Dedifferentiated amniotic fluid mesenchymal stem cell (primary cell): ENCODE data around the gene ZNF26.
"Not testable (repeated sequence)": the region's sequence is repeated elsewhere in the genome, so short reads cannot be mapped to it uniquely, and the experiment has no call there.

Experiments
- DNase-seq: peaks from one replicate; pipeline ENCODE4 v3.0.0-alpha.2; 2016; ENCODE audit errors: extremely low spot score

Gene ZNF26

GRCh38 chr12:132986001-132986884 lies at the start of gene ZNF26:
Gene ZNF26 (plus strand): TSS chr12:132986367. CDS start chr12:132986841, 474 bp downstream.
- peak; percentile 90 for DNase-seq

DNA sequence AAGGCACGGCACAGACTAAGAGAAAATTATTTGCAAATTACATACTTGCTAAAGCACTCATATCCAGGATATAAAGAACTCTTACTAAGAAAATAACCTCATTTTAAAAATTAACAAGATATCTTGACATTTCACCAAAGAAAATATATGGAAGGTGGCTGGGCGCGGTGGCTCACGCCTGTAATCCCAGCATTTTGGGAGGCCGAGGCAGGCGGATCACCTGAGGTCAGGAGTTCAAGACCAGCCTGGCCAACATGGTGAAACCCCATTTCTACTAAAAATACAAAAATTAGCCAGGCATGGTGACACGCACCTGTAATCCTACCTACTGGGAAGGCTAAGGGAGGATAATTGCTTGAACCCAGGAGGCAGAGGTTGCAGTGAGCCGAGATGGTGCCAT lies 49.2 kb upstream of the ZNF26 start:
- DNase-seq: not testable (repeated sequence)

DNA sequence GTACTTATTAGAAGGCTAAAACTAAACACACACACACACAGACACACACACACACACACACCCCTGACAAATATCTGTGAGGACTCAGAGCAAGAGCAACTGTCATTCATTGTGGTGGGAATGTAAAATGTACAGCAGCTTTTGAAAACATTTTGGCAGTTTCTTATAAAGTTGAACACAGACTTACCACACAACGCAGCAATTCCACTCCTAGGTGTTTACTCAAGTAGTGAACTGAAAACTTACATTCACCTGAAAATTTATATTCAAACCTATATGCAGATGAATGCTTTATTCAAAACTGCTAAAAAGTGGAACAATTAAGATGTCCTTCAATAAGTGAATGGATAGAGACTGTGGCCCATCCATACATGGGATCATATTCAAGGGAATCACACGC lies 48.7 kb upstream of the ZNF26 start:
- DNase-seq: no peak

- DNase-seq: not testable (repeated sequence)
Measured at GRCh38 chr12:132938807-132939206, 47.4 kb upstream of the ZNF26 start.

- no peak for DNase-seq
Measured at GRCh38 chr12:132940071-132940719, 46.0 kb upstream of the ZNF26 start.

DNA sequence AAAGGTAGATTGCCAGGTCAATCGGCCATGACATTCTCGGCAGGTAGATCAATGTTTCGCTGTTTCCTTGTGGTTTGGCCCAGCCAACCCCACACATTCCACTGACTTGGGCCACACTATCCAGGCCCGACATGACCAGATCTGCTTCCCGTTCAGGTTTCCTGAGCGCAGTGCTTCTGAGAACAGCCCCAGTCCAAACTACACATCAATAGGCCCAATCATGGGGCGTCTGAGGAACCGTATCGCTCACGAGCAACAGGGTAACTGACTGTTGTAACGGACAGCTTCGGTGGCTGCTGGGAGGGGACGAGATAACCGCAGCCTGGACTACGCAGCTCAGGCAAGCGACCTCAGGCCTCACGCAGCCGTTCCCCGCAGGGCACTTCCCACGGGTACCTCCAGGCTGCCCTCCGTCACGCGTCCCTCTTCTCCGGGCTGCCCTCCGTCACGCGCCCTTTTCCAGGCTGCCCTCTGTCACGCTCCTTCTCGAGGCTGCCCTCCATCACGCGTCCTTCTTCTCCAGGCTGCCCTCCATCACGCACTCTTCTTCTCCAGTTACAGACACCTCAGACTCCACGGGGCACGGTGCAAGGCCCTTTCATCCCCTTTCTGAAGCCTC lies 44.7 kb upstream of the ZNF26 start:
- no peak for DNase-seq

DNA sequence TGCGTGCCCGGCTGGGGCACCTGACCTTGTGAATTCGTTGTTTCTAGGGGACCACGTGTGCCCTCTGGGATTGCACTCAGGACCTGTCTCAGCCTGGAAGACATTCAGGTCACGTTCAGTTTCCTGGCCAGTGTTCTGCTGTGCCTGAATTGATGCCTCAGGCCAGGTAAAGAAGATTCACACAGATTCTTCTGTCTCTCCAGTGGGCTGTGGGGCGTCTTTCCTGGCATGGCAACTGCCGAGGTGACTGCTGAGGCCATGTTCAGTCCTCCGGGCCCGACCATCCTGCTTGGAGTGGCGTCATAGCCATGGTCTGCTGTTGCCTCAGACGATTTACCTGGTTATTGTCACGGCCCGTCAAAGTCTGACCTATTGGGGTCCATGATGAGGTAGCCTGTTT lies 43.6 kb upstream of the ZNF26 start:
- no peak for DNase-seq

GRCh38 chr12:132945806-132946205 lies 40.4 kb upstream of the ZNF26 start:
- DNase-seq: no peak

- DNase-seq: no peak
Measured at GRCh38 chr12:132946246-132946820, 39.8 kb upstream of the ZNF26 start.

- no peak for DNase-seq
Measured at GRCh38 chr12:132948146-132949066, 37.8 kb upstream of the ZNF26 start.

DNA sequence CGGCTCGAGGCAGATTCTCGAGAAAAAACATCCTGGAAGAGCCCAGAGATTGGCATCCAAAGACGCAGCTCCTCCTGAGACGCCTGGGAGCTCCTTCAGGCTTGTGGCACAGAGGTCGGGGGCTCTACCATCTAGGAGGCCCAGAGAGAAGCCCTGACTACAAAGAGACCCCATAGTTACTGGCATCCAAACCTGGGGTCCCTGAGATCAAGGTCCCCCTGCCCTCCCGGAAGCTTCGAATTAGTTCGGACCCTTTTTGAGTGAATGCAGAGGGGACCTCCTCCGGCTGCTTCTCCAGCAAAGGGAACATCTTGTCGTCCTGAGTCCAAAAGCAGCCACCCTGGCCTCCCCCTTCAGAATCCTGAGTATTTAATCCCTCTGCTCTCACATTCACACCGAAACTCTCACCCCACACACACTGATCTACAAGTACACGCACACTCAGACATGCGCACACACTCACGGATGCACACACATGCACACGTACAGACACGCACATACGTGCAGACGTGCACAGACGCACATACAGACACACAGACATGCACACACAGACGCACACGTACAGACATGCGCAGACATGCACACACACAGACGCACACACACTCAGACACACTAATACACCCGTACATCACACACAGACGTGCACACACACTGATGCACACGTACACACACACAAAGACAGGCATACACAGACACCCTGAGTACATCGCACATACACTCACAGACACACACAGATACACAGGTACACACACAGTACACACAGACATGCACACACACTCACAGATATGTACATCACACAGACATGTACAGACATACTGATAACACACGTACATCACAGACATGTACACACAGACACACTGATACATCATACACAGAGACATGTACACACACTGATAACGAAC lies 36.0 kb upstream of the ZNF26 start:
- DNase-seq: no peak

- no peak for DNase-seq
Measured at GRCh38 chr12:132950844-132951535, 35.2 kb upstream of the ZNF26 start.

DNA sequence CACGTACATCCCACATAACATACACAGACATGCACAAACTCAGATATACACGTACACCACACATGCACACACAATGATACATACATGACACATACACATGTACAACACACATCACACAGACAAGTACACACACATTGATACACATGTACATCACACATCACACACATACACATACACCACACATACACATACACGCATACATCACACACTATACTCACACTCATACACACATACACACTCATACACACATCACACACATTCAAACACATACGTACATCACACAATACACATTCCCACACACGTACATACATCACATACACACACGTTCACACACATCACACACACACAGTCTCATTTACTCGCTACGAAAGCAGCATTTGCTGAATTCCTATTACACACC lies 34.5 kb upstream of the ZNF26 start:
- DNase-seq: no peak

- no peak for DNase-seq
Measured at GRCh38 chr12:132952371-132953162, 33.6 kb upstream of the ZNF26 start.

DNA sequence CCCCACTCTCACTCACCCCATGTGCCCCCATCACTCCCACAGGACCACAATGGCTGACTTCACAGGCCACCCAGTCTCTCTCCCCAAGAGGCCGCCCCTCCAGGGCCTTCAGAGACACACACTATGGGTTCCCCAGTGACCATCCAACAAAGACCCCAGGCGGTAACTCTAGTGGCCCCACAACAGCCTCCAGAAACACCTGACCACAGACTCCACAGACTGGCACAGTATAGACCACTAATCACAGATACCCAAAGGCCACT lies 33.1 kb upstream of the ZNF26 start:
- no peak for DNase-seq

GRCh38 chr12:132953771-132954170 lies 32.4 kb upstream of the ZNF26 start:
- DNase-seq: no peak

DNA sequence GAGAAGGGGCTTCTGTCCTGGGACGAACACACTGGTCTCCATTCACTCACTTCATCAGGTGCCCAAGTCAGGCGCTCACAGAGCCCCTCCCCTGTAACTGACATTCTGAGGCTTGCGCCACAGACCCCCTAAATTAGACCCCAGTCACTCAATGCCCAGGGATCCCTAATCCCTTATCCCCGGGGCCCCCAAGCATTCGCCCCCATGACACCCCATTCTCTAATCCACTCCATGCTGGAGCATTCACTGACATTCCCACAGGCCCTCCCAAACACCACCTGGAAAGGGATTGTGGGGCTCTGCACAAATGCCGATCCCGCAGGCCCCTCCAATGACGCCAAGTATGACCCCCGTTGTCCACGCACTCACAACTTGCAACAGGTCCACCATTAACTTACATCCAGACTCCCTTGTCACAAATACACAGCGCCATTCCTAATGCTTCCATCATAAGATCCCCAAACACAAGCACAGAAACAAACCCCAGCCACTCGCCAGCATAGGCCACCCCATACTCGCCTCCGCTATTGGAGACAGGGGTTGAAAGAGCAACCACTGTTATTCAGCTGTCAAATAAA lies 31.6 kb upstream of the ZNF26 start:
- DNase-seq: no peak

DNA sequence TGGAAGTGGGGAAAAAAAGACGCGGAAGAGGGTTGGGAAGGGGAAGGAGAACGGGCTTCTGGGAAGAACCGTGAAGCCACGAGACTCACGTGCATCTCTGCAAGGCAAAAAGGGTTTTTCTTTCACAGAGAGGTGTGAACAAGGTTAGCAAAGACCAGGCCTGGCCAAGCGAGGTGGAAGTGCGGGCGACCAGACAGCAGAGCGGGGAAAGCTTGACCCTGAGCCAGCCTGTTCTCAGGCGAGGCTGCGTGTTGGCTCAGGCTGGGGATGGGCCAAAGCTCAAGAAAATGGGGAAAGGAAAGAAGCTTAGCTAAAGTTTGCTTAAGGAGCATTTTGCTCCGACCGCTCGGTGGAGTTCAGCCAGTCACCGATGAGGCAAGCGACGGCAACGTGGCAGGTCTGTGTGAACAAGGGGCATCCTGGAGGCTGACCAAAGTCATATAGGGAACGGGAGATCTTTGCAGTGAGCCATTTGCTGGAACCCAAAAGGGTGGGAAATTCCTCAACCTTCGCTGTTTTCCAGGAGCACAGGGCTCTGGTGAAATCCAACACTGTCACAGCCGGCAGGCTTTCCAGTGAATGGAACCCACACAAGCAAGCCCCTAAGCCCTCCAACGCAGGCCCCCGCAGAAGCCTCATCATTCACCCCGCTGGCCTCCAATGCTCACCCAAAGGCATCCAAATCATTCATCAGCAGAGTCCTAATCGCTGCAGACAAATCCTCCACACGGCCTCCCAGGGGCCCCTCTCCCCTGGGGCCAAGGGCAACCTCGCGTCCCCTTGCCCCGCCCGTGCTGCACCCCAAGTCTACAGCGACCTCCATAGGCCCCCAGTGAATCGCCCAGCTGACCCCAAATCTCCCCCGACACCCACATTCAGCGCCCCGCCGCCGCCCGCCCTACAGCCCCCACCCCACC lies 30.8 kb upstream of the ZNF26 start:
- DNase-seq: peak; percentile 54
